Neutrophil (primary cell): Measurements from ENCODE around the gene EGLN3.

Experiments used
- H3K27ac ChIP-seq: fragments of 200-600 bp; sonication (generic); 2 replicates; pipeline ENCODE4 v1.5.1; 2016; ENCODE audit warnings: mild to moderate bottlenecking, moderate library complexity
- H3K27me3 ChIP-seq: fragments of 200-600 bp; sonication (generic); 2 replicates; pipeline ENCODE4 v1.6.0; 2016; ENCODE audit warnings: mild to moderate bottlenecking
- H3K36me3 ChIP-seq: fragments of 200-600 bp; sonication (generic); 2 replicates; pipeline ENCODE4 v1.5.1; 2017
- H3K4me1 ChIP-seq, 2 experiments: fragments of 200-600 bp in 1 of 2; sonication (generic) in 1 of 2; 1 replicate in 1 of 2; 2 replicates in 1 of 2; pipeline versions ENCODE4 v1.5.1 to v1.6.1; 2013 to 2016; ENCODE audit warnings: low read depth in 1 of 2, low read length in 1 of 2, mild to moderate bottlenecking in 1 of 2, moderate library complexity in 1 of 2; ENCODE audit not compliant: control insufficient read depth in 1 of 2, insufficient read depth in 1 of 2
- H3K4me3 ChIP-seq, 2 experiments: fragments of 200-600 bp in 1 of 2; sonication (generic) in 1 of 2; 1 replicate in 1 of 2; 2 replicates in 1 of 2; pipeline ENCODE4 v1.5.1; 2013 to 2016; ENCODE audit warnings: low read depth in 1 of 2, low read length in 1 of 2, mild to moderate bottlenecking in 1 of 2, moderate library complexity in 1 of 2
- H3K9me3 ChIP-seq: fragments of 200-600 bp; sonication (generic); 2 replicates; pipeline ENCODE4 v1.5.1; 2016
- CTCF ChIP-seq: fragments of 200-600 bp; sonication (generic); IDR thresholded peaks from 2 replicates; pipeline ENCODE4 v1.5.1; 2016; ENCODE audit warnings: antibody characterized with exemption

Gene EGLN3

GRCh38 chr14:33933386-33933933, 17.4 kb downstream of the EGLN3 start:
- no peaks in the 10 kb centered on the region for H3K9me3 ChIP-seq
- no peak overlapping the region for H3K4me3 ChIP-seq
- H3K27me3 ChIP-seq = peaks cover 14% of the 10 kb centered on the region
- TF ChIP-seq CTCF = no peak
- no peaks in the 10 kb centered on the region for H3K4me1 ChIP-seq
- no peak overlapping the region for H3K27ac ChIP-seq
- no peaks in the 10 kb centered on the region for H3K36me3 ChIP-seq

GRCh38 chr14:33932576-33933345, 18.1 kb downstream of the EGLN3 start:
- TF ChIP-seq CTCF = no peak
- H3K27ac ChIP-seq = no peak overlapping the region
- no peaks in the 10 kb centered on the region for H3K36me3 ChIP-seq
- H3K27me3 ChIP-seq = peaks cover 7% of the 10 kb centered on the region
- H3K9me3 ChIP-seq = no peaks in the 10 kb centered on the region
- H3K4me3 ChIP-seq = no peak overlapping the region
- H3K4me1 ChIP-seq = no peaks in the 10 kb centered on the region

GRCh38 chr14:33932033-33932432, 18.8 kb downstream of the EGLN3 start:
- H3K27ac ChIP-seq = no peak overlapping the region
- TF ChIP-seq CTCF = no peak
- no peaks in the 10 kb centered on the region for H3K27me3 ChIP-seq
- no peaks in the 10 kb centered on the region for H3K36me3 ChIP-seq
- no peak overlapping the region for H3K4me3 ChIP-seq
- H3K9me3 ChIP-seq = no peaks in the 10 kb centered on the region
- H3K4me1 ChIP-seq = no peaks in the 10 kb centered on the region

- Histone ChIP-seq H3K27ac (no peak overlapping the region), H3K36me3 (no peaks in the 10 kb centered on the region), H3K9me3 (no peaks in the 10 kb centered on the region), H3K27me3 (no peaks in the 10 kb centered on the region), H3K4me3 (no peak overlapping the region), H3K4me1 (no peaks in the 10 kb centered on the region)
- TF ChIP-seq CTCF = no peak
These were observed 19.4 kb downstream of the EGLN3 start for GRCh38 chr14:33931461-33931860.

GRCh38 chr14:33930439-33930838, 20.4 kb downstream of the EGLN3 start:
- no peak for TF ChIP-seq CTCF
- no peaks in the 10 kb centered on the region for H3K4me1 ChIP-seq
- no peaks in the 10 kb centered on the region for H3K36me3 ChIP-seq
- no peak overlapping the region for H3K27ac ChIP-seq
- H3K9me3 ChIP-seq = no peaks in the 10 kb centered on the region
- no peaks in the 10 kb centered on the region for H3K27me3 ChIP-seq
- no peak overlapping the region for H3K4me3 ChIP-seq
